DMS 273 (cell line): ENCODE measurements around the gene DNER.
"Not testable (repeated sequence)": the region's sequence is repeated elsewhere in the genome, so short reads cannot be mapped to it uniquely, and the experiment has no call there.

Experiments used
- DNase-seq: peaks from one replicate; lab custom pipeline; 2025; ENCODE audit not compliant: unreplicated experiment; lab: John Stamatoyannopoulos, UW

DNER gene

DNA sequence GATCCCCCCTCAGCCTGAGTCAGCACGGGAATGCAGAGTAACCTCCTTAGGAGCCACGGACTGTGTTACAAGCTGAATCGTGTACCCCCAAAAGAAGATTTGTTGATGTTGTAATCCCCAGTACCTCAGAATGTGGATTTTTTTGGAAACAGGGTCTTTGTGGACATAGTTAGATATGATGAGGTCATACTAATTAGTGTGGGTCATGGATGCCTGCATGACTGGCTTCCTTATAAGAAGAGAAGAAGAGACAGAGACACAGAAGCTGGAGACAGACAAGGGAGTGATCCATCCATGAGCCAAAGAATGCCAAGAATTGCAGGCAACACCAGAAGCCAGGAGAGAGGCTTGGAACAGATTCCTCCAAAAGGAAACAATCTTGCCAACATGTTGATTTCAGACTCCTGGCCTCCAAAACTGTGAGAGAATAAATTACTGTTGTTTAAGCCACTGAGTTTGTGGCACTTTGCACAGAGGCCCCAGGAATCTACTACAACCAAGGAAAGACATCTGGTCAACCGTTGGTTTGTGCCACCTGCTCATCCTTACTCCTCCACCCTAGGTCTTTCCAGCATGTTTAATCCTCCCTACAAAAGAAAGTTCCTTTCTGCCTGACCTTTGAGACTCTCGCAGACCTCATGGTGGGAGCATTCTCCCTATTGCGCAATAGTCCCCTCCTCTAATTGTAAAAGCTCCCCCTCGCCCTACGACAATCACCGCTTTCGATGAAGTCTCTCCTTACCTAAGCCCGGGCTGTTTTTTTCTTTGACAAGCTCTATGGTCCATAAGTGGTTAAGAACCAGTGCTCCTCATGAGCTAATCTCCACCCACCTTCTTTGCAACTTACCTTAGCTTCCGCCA, 91.6 kb downstream of the DNER start:
- DNase-seq: no peak

DNA sequence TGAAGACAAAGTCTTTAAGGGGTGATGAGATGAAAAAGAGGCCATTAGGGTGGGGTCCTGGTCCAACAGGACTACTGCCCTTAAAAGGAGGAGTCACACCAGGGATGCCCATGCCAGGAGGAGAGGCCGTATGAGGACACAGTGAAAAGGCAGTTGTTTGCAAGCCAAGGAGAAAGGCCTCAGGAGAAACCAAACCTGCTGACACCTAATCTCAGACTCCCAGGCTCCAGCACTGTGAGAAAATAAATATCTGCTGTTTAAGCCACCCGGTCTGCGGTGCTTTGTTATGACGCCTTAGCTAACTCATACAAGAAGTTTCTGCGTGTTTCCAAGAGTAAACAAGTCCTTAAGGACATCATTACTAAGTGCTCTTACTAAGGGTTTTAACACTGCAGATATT, 93.6 kb downstream of the DNER start:
- DNase-seq: no peak

DNA sequence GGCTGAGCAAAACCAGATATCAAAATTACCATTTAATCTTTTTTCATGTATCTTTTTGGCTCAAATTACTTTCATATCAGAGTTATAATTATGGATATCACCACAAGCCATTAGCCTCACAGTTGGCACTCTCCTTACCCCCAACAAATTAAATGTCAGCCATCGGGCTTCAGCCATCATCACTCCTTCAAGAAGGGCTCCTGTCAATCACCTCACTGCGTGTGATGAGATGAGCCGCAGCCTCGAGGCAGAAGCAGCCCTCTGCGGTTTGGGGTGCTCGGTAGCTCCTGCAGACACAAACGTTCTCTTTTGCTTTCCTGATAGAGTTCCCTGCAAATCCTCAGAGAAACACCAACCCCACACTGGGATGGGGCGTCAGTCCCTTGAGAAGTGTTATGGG, 94.1 kb downstream of the DNER start:
- DNase-seq: no peak

DNA sequence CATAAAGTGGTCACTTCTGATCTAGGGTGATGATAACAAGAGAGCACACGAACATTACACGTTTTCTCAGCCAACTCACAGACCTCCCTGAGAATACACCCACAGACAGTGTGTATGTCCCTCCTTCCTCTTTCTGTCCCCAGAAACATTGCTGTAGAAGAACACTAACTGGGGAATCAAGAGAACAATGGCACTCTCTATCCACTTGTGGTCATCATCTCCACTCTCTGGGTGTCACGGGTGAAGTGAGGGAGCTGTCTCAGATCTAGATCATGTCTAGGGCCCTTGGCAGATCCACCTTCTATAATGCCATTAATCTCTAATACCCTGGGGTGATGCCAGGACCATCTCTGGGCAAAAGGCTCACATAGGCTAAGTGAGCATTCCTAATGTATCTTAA, 97.9 kb downstream of the DNER start:
- no peak for DNase-seq

DNA sequence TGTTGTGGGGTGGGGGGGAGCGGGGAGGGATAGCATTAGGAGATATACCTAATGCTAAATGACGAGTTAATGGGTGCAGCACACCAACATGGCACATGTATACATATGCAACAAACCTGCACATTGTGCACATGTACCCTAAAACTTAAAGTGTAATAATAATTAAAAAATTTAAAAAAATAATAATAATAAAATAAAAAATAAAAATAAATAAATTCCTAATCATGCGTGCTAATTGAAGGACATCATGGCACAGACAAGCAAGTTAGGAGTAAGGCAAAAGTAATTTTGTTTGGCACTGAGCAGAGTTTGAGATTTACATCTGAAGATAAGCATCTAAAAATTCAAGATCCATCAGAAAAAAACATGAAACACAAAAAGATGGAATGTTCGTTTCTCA, 100.3 kb downstream of the DNER start:
- not testable (repeated sequence) for DNase-seq

GRCh38 chr2:229612384-229612971, 101.9 kb downstream of the DNER start:
- DNase-seq: no peak

DNA sequence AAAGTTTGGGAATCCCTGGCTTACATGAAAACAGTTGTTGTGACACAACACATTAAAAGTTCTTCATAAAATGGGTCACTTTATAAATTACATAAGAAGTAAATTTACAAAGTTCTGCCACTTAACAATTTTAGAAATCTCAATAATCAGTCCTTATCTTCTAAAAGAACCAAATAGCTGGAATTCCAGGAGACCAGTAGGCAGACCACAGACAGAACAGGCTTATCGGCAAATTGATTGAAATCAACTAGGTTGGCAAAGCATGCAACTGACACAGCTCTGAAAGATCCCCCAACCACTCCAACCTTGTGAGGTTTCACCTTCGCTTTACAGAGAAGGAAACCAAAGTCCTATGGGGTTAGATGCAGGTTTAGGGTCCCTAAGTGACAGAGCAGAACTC, 103.0 kb downstream of the DNER start:
- no peak for DNase-seq

GRCh38 chr2:229610872-229611271, 103.5 kb downstream of the DNER start:
- DNase-seq: no peak

GRCh38 chr2:229610333-229610732, 104.0 kb downstream of the DNER start:
- no peak for DNase-seq

- no peak for DNase-seq
Observed at GRCh38 chr2:229601936-229602335, 112.4 kb downstream of the DNER start.

- no peak for DNase-seq
Observed at GRCh38 chr2:229601396-229601795, 113.0 kb downstream of the DNER start.

DNA sequence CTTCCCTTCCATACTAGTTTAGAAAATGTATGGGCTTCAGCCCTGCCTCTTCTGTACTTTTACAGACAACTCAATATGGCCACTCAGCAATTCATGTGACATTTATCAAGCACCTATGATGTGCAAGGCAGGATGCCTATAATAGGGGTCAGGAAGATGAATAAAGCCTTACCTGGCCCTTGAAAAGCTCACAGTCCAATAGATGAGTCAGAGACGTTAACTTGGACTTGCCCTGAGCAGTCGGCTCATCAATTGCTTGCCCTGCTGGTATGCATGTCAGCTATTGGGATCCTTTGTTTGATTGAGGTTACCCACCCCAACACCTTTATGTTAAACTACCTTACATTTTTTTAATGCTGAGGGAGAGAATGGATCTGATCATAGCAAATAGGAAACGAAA, 116.1 kb downstream of the DNER start:
- DNase-seq: no peak

GRCh38 chr2:229596796-229597195, 117.6 kb downstream of the DNER start:
- DNase-seq: no peak

- peak; percentile 4 for DNase-seq
Observed at GRCh38 chr2:229591611-229592010, 122.7 kb downstream of the DNER start.

DNA sequence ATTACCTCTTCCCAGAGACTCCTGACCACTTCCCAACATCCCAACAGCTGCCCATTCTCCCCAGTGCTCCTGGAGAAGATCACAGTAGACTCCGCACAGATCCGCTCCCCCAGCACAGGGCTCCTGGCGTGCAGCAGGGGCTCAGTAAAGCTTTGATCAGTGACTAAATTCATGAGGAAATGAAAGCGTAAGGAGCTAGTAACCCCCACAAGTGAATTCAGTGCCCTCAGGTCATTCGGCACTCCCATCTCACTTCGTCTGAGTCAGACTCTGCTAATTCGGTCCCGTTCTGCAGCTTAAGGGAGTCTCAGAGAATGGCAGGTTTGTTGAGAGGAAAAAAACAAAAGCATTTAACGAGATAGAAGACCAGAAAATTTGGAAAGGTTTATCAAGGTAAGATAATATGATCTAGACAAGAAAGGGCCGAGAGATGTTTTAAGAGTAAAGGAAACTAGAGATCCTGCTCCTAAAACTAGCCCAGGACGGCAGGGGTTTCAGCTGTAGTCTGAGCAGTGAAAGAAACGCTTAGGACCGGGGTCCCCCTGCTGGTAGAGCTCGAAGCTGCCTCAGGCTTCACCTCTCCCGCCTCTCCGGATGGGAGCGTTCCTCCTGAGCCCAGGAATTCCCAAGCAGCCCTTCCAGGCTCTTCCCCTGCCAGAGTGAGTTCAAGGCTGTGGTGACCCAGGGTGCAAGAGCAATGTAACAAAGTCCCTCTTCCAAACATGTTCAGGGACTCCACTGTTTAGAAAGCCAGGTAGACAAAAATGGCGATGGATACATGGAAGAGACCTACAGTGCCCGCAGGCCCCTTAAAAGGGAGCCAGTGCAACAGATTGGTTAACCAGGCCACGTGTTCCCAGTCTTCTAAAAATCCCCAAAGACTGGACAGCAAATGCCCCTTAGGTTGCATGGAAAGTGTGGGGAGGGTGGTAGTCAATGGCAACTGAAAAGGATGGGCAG, 127.3 kb downstream of the DNER start:
- DNase-seq: peak; percentile 78

GRCh38 chr2:229586012-229586411, 128.3 kb downstream of the DNER start:
- no peak for DNase-seq

- no peak for DNase-seq
Observed at GRCh38 chr2:229582151-229582550, 132.2 kb downstream of the DNER start.

DNA sequence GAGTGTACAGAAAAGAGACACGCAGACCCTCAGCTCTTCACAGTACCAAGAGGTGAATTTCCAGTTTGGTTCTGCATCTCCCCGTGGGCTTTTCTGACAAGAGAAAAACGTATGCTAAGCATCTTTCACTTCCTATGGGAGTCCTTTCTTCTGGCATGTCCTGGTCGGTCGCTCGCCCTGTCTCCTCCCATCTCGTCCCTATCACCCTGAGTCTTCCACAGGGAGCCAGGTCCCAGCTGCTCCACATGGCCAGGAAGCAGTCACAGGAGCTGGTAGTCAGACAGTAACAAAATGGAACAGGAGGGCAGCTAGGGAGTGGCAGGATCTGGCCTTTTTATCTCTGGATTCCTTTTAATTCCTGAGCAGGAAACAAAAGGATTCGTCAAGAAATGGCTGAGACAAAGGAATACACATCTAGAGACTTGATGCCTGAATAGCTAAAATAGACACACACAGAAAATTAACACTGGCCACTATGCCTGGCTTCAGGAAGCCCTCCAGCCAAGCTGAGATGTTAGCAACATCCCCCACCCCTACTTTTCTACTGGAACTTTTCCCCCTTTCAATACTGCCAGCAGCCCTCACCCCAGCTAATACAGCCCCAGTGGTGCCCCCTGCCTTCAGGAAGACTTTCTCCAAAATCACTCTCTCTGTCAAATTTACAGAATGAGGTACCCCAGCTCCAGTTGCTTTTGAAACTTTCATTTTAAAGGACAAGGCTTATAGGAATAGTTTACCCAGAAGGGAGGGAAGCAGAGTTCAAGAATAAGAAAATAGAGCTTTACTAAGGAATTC, 136.1 kb downstream of the DNER start:
- no peak for DNase-seq

- DNase-seq: no peak
Observed at GRCh38 chr2:229575569-229576315, 138.6 kb downstream of the DNER start.
